SK-N-MC (cell line): ENCODE results near the gene IQUB.

Source experiments
- EZH2 ChIP-seq: fragments of 200-600 bp; sonication (generic); IDR thresholded peaks from one replicate; pipeline ENCODE4 v1.6.1; 2017; ENCODE audit warnings: antibody characterized with exemption
- POLR2AphosphoS5 ChIP-seq: IDR thresholded peaks from 2 replicates; pipeline ENCODE4 v1.6.1; 2012; ENCODE audit warnings: mild to moderate bottlenecking, low read depth, low read length, borderline replicate concordance

- no peak for TF ChIP-seq EZH2
- TF ChIP-seq POLR2AphosphoS5: no peak
Observed at GRCh38 chr7:123498031-123498430, 36.4 kb downstream of the IQUB start.
